Aorta (tissue), 5 donors: ENCODE measurements around the gene SHOC1. TPM values are rescaled to one million over a fixed set of nuclear protein-coding genes. Genes with fewer than 3 reads are reported as not detected.
"Not testable (repeated sequence)": the region's sequence is repeated elsewhere in the genome, so short reads cannot be mapped to it uniquely, and the experiment has no call there.

Experiments
- ATAC-seq: fragments of 200-7000 bp; cut with Tn5 transposase; one replicate; pipeline ENCODE4 v1.9.1; 2022; ENCODE audit warnings: moderate library complexity; ENCODE audit not compliant: low FRiP score
- DNase-seq, 2 donors: peaks; one replicate each; pipeline ENCODE4 v3.0.0-alpha.2; 2020
- H3K27ac ChIP-seq, 2 donors: one replicate each; pipeline ENCODE4 v1.5.1; 2013; ENCODE audit warnings: low read length in 2 of 2, mild to moderate bottlenecking in 2 of 2, moderate library complexity in 2 of 2, control low read depth in 1 of 2, inconsistent platforms in 1 of 2, low read depth in 1 of 2
- H3K27me3 ChIP-seq, 2 donors: one replicate each; pipeline ENCODE4 v1.6.1; 2013; ENCODE audit warnings: control low read depth in 1 of 2, low read length in 1 of 2, mild to moderate bottlenecking in 1 of 2, moderate library complexity in 1 of 2; ENCODE audit not compliant: insufficient read depth in 2 of 2, control insufficient read depth in 1 of 2
- H3K36me3 ChIP-seq, 2 donors: one replicate each; pipeline ENCODE4 v1.6.1; 2013; ENCODE audit warnings: control low read depth in 1 of 2, low read length in 1 of 2, mild to moderate bottlenecking in 1 of 2; ENCODE audit not compliant: insufficient read depth in 2 of 2, control insufficient read depth in 1 of 2
- H3K4me1 ChIP-seq, 2 donors: one replicate each; pipeline ENCODE4 v1.6.1; 2013; ENCODE audit warnings: low read length in 2 of 2, control low read depth in 1 of 2, mild to moderate bottlenecking in 1 of 2, moderate library complexity in 1 of 2; ENCODE audit not compliant: insufficient read depth in 2 of 2, control insufficient read depth in 1 of 2
- H3K4me3 ChIP-seq, 2 donors: one replicate each; pipeline ENCODE4 v1.5.1; 2013; ENCODE audit warnings: low read length in 2 of 2, control low read depth in 1 of 2, mild to moderate bottlenecking in 1 of 2
- H3K9me3 ChIP-seq: one replicate; pipeline ENCODE4 v1.6.1; 2013; ENCODE audit warnings: mild to moderate bottlenecking, low read length; ENCODE audit not compliant: control insufficient read depth
- WGBS, 2 donors: extraction: QIAGEN DNeasy Blood & Tissue Kit; methylation state at CpG; one replicate each; pipeline ENCODE4 v1.1.7; 2013; 5-methylcytosine and 5-hydroxymethylcytosine counted together
- intact Hi-C, 2 donors: fragments of 100-400 bp; cut with DNase I; formaldehyde crosslinking; loops; one replicate each; pipeline versions ENCODE4 v1.14.2 to v1.15.0; 2022
- polyA plus RNA-seq, 2 donors: library from polyadenylated mRNA; stranded (reverse); fragments of 200-250 nt; gene quantifications; one replicate each; pipeline ENCODE4 v1.2.3, GENCODE V29; 2013
- total RNA-seq, 2 donors: library from RNA; stranded (reverse); fragmentation: NEBNext Ultra II Directional; extraction: Animal tissue kit (Norgen Biotek cat#: 25700); gene quantifications; one replicate each; pipeline ENCODE4 v1.2.1, GENCODE V29; 2021
- donor health status: healthy with polysubstance abuse.
- donor health status: Bipolar disorder and iron deficiency.
- donor health status: DM: no; HTN: no; CAD: no.
- donor health status: DM: no; HTN: no; CAD: no.
- donor health status: DM: yes; HTN: yes; CAD: no.

The SHOC1 gene
- total and polyA plus RNA-seq, 4 donors, result 0.15 TPM; not detected in 3

DNA sequence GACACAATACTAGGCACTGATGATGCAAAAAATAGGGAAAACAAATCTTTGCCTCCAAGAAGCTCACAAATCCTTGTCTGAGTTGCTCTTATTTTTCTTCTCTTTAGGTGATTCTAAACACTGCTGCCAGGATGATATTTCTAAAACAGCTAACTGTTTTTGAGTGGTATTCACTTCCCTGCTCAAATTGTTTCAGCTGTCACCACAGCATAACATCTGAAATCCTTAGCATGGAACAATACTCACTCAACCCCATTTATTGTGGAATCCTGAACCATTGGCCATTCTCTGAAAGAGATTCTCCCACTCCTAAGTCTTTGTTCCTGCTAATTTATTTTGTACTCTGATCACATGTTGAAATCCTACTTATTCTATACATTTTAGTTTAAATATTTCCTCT is 4.8 kb upstream of the SHOC1 start:
- DNase-seq (no peak), ATAC-seq (no peak)
- Histone ChIP-seq H3K36me3 (no peaks in the 10 kb centered on the region), H3K27ac (no peak overlapping the region), H3K4me1 (no peaks in the 10 kb centered on the region), H3K9me3 (no peaks in the 10 kb centered on the region), H3K4me3 (no peak overlapping the region), H3K27me3 (no peaks in the 10 kb centered on the region)
- intact Hi-C loops, result no loop called here

DNA sequence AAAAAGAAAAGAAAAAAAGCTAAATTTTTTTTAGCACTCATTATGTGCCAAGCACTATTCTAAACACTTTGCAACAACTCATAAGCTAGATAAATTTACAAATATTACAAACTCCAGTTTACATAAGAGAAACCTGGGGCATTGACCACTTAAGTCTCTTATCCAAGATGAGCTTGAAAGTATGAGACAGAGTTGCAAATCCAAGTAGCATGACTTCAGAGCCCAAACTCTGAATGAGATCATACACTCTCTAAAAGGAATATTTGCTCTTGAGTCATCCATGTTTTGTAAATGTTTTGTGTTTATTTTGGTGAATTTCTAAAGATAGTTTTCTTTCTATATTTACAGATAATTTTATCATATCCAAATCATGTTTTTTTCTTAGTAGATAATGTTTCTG is 4.0 kb upstream of the SHOC1 start:
- Histone ChIP-seq H3K36me3 (no peaks in the 10 kb centered on the region), H3K27ac (no peak overlapping the region), H3K4me3 (no peak overlapping the region), H3K4me1 (no peaks in the 10 kb centered on the region), H3K27me3 (no peaks in the 10 kb centered on the region), H3K9me3 (no peaks in the 10 kb centered on the region)
- DNase-seq (no peak), ATAC-seq (no peak)
- intact Hi-C loops, result no loop called here

DNA sequence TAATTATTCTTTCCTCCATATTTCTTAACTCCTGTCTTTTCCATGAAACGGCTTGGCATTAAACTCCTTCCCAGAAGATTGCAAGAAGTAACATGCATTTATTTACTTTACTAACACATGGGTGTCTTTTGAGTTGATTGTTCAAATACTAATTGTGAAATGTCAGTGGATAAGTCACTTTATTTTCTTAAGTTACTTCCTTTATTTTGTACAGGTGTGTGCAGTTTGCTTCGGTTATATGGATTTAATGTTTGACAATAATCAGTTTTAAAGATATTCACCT is 761 bp upstream of the SHOC1 start:
- no peaks in the 10 kb centered on the region for H3K36me3 ChIP-seq
- H3K4me1 ChIP-seq, result no peaks in the 10 kb centered on the region
- H3K27ac ChIP-seq, result no peak overlapping the region

DNA sequence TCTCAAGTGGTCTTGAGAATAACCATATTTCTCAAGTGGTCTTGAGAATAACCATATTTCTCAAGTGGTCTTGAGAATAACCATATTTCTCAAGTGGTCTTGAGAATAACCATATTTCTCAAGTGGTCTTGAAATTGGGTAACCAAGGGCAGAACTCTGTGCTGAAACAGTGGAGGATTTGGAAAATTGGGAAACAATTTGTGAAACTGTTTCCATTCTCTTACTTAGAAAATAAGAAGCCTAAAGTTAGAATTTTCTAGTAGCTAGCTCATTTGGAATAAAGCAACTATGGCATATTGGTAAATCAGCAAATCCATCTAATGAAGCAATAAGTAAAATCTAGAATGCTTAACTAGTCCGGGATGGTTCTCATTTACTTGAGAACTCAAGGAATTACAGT is 2.9 kb downstream of the SHOC1 start:
- H3K9me3 ChIP-seq, ATAC-seq, DNase-seq, intact Hi-C loops, H3K4me3 ChIP-seq, H3K27ac ChIP-seq, H3K4me1 ChIP-seq, H3K36me3 ChIP-seq, H3K27me3 ChIP-seq: not testable (repeated sequence)
- WGBS, 2 donors, result 98 to 100% methylated on average over 1 of the region's 1 CpG

More for the DNA sequence above, 761 bp upstream of the SHOC1 start:
- no peak for ATAC-seq
- H3K27me3 ChIP-seq, result no peaks in the 10 kb centered on the region
- no peaks in the 10 kb centered on the region for H3K9me3 ChIP-seq
- H3K4me3 ChIP-seq, result no peak overlapping the region
- WGBS, 2 donors, result 92 to 94% methylated on average over 2 of the region's 2 CpGs
- no peak for DNase-seq
- intact Hi-C loops, result no loop called here

DNA sequence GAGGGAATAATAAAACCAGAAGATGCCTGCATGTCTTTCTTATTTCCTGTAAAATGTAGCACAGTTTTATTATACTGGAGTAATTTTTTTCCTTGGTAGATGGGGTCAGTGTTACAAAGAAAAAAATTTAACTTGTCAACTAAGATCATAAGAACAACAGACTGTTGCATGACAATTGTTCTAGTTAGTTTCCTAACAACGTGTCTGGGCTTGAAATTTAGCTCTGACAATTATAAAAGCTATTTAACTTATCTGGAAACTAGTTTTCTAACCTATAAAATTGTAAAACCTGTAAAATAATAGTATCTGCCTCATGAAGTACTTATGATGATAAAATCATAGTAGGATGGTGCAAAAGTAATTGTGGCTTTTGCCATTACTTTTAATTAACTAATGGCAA is 4.9 kb downstream of the SHOC1 start:
- Histone ChIP-seq H3K27me3 (no peaks in the 10 kb centered on the region), H3K4me1 (no peaks in the 10 kb centered on the region), H3K9me3 (no peaks in the 10 kb centered on the region), H3K27ac (no peak overlapping the region), H3K36me3 (no peaks in the 10 kb centered on the region), H3K4me3 (no peak overlapping the region)
- ATAC-seq (no peak), DNase-seq (no peak)
- 80 to 87% methylated on average over 1 of the region's 1 CpG for WGBS, 2 donors
- intact Hi-C loops, result no loop called here

DNA sequence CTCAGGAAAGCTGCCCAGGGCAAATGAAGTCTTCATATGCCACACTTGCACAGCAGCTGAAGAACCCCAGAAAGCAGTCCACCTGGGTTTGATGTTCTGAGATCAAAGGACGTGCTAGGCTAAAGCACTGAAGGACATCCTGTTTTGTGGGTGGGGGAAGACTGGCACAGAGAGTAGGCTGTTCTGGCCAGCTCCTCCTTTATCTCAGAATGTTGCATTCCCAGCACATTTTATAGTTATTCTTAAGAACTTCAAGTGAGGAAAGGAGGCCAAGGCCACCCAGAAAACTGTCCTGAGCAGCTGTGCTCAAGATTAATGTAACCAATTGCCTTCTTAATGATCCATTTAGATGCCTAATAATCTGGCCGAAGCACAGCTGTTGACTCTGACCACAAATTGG is 10.9 kb downstream of the SHOC1 start:
- intact Hi-C loops, result no loop called here
- no peak for DNase-seq
- Histone ChIP-seq H3K27ac (no peak overlapping the region), H3K4me1 (no peaks in the 10 kb centered on the region), H3K27me3 (no peaks in the 10 kb centered on the region), H3K4me3 (no peak overlapping the region), H3K9me3 (no peaks in the 10 kb centered on the region), H3K36me3 (no peaks in the 10 kb centered on the region)
- 61 to 71% methylated on average over 2 of the region's 2 CpGs for WGBS, 2 donors
- no peak for ATAC-seq

DNA sequence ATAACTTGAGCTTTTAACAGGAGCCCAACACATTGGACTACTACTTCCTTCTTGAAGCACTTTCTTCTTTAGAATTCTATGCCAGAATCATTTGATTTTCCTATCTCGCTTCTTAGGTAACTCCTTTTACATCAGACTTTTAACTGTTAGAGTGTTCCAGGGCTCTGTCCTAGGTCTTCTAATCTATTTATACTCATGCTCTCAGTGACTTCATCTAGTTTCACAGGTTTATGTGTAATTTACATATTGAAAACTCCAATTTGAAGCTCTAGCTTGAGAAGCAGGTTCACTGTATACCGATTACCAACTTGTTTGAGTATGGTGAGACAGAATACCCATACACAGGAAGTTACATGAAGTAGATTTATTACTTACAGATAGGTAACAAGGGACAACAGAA is 11.3 kb downstream of the SHOC1 start:
- ATAC-seq (no peak), DNase-seq (no peak)
- Histone ChIP-seq H3K4me3 (no peak overlapping the region), H3K27ac (no peak overlapping the region), H3K4me1 (no peaks in the 10 kb centered on the region), H3K27me3 (no peaks in the 10 kb centered on the region), H3K36me3 (no peaks in the 10 kb centered on the region), H3K9me3 (no peaks in the 10 kb centered on the region)
- intact Hi-C loops, result no loop called here
- 96% methylated on average over 2 of the region's 2 CpGs for WGBS, 2 donors

DNA sequence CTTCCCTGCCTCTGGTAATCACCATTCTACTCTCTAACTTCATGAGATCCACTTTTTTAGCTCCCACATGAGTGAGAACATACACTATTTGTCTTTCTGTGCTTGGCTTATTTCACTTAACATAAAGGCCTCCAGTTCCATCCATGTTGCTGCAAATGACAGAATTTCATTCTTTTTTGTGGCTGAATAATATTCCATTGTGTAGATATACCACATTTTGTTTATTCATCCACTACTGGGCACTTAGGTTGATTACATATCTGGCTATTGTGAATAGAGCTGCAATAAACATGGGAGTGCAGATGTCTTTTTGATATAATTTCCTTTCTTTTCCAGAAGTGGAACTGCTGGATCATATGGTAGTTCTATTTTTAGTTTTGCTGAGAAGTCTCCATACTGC is 28.7 kb downstream of the SHOC1 start:
- no peak for ATAC-seq
- intact Hi-C loops, result no loop called here
- peaks cover 1% of the 10 kb centered on the region for H3K9me3 ChIP-seq

DNA sequence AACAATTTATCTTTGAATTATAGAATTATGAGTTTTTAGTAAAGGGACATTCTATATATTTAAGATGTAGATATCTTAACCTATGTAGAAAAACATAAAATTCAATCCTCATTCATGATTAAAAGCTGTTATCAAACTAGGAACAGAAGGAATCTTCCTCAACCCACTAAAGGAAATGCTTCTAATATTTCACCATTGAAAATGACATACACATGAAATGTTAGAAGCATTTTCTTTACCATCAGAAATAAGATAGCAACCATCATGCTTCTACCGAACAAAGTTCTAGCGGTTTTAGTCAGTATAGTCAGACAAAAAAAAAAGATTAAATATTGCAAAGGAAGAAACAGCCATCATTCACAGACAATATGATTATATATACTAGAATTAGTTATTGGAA is 32.2 kb downstream of the SHOC1 start:
- H3K36me3 ChIP-seq, result no peaks in the 10 kb centered on the region
- ATAC-seq, result no peak
- WGBS, 2 donors, result 0% methylated on average over 2 of the region's 2 CpGs
- intact Hi-C loops, result no loop called here
- no peaks in the 10 kb centered on the region for H3K27me3 ChIP-seq
- H3K9me3 ChIP-seq, result no peaks in the 10 kb centered on the region
- no peak overlapping the region for H3K27ac ChIP-seq
- no peak for DNase-seq
- H3K4me3 ChIP-seq, result no peak overlapping the region
- no peaks in the 10 kb centered on the region for H3K4me1 ChIP-seq

More for the DNA sequence above, 28.7 kb downstream of the SHOC1 start:
- no peaks in the 10 kb centered on the region for H3K27me3 ChIP-seq
- H3K4me1 ChIP-seq, result no peaks in the 10 kb centered on the region
- H3K36me3 ChIP-seq, result no peaks in the 10 kb centered on the region
- H3K4me3 ChIP-seq, result no peak overlapping the region
- no peak overlapping the region for H3K27ac ChIP-seq
- DNase-seq, result no peak
